Measurements from ENCODE around the gene WDFY2. TPM values are rescaled to one million over a fixed set of nuclear protein-coding genes. Genes with fewer than 3 reads are reported as not detected.

WDFY2 gene
- total and polyA plus RNA-seq, 4 donors, result 4.6 to 27.3 (median 10.9) TPM

DNA sequence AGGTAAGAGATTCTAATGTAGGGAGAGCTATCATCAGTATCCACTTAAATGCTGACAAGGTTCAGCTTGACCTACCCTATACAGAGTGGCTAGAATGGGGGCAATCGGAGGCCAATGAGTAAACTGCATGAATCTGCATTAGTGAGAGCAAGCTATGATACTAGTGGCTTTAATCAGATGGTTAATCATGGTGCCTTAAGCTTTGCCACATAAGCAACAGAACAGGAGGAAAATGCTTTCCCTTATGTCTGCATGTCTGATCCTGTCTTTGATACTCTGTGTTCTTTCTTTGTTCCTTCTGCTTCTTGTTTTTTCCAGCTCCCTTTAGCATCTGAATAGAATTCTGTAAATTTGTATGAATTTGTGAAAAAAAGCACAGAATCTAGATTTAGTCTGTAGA lies 91.1 kb downstream of the WDFY2 start:
- H3K27ac ChIP-seq (ENCODE audit: low read depth in 1 of 2, low read length in 1 of 2), result no peak overlapping the region
- no peak overlapping the region for H3K4me3 ChIP-seq
- H3K27me3 ChIP-seq (ENCODE audit: control insufficient read depth in 3 of 3, insufficient read depth in 3 of 3, low read length in 2 of 3), result no peaks in the 10 kb centered on the region
- 98 to 100% methylated on average over 1 of the region's 1 CpG for WGBS, 2 donors
- peaks cover 0 to 9% (median 0%) of the 10 kb centered on the region in 5 donors for H3K4me1 ChIP-seq (ENCODE audit: control insufficient read depth in 5 of 5, insufficient read depth in 5 of 5, low read length in 5 of 5)
- H3K9ac ChIP-seq (ENCODE audit: insufficient read depth in 1 of 2, low read length in 2 of 2), result no peak overlapping the region
- DNase-seq, result no peak
- no peaks in the 10 kb centered on the region for H3K36me3 ChIP-seq (ENCODE audit: control insufficient read depth in 4 of 4, insufficient read depth in 4 of 4, low read length in 4 of 4)
- TF ChIP-seq, protein P1, sequence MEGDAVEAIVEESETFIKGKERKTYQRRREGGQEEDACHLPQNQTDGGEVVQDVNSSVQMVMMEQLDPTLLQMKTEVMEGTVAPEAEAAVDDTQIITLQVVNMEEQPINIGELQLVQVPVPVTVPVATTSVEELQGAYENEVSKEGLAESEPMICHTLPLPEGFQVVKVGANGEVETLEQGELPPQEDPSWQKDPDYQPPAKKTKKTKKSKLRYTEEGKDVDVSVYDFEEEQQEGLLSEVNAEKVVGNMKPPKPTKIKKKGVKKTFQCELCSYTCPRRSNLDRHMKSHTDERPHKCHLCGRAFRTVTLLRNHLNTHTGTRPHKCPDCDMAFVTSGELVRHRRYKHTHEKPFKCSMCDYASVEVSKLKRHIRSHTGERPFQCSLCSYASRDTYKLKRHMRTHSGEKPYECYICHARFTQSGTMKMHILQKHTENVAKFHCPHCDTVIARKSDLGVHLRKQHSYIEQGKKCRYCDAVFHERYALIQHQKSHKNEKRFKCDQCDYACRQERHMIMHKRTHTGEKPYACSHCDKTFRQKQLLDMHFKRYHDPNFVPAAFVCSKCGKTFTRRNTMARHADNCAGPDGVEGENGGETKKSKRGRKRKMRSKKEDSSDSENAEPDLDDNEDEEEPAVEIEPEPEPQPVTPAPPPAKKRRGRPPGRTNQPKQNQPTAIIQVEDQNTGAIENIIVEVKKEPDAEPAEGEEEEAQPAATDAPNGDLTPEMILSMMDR (IDR thresholded peaks at IDR 0.05; ENCODE audit: control extremely low read depth, extremely low read depth), result no peak
- no peaks in the 10 kb centered on the region for H3K9me3 ChIP-seq (ENCODE audit: control insufficient read depth in 4 of 4, insufficient read depth in 3 of 4, low read length in 3 of 4)
- no peak for ATAC-seq (ENCODE audit: insufficient read depth, low FRiP score)

GRCh38 chr13:51675877-51676276 lies 91.6 kb downstream of the WDFY2 start:
- TF ChIP-seq, protein P1 (IDR thresholded peaks at IDR 0.05; ENCODE audit: control extremely low read depth, extremely low read depth), result no peak
- Histone ChIP-seq H3K4me3 (no peak overlapping the region), H3K36me3 (ENCODE audit: control insufficient read depth in 4 of 4, insufficient read depth in 4 of 4, low read length in 4 of 4) (no peaks in the 10 kb centered on the region), H3K9ac (ENCODE audit: insufficient read depth in 1 of 2, low read length in 2 of 2) (no peak overlapping the region), H3K9me3 (ENCODE audit: control insufficient read depth in 4 of 4, insufficient read depth in 3 of 4, low read length in 3 of 4) (no peaks in the 10 kb centered on the region), H3K4me1 (ENCODE audit: control insufficient read depth in 5 of 5, insufficient read depth in 5 of 5, low read length in 5 of 5) (peaks cover 0 to 9% (median 0%) of the 10 kb centered on the region in 5 donors), H3K27ac (ENCODE audit: low read depth in 1 of 2, low read length in 1 of 2) (no peak overlapping the region), H3K27me3 (ENCODE audit: control insufficient read depth in 3 of 3, insufficient read depth in 3 of 3, low read length in 2 of 3) (no peaks in the 10 kb centered on the region)
- no peak for ATAC-seq (ENCODE audit: insufficient read depth, low FRiP score)
- no peak for DNase-seq
- 97 to 99% methylated on average over 3 of the region's 3 CpGs for WGBS, 2 donors

GRCh38 chr13:51676739-51677138 lies 92.5 kb downstream of the WDFY2 start:
- no peak for DNase-seq
- 96 to 100% methylated on average over 3 of the region's 3 CpGs for WGBS, 2 donors
- Histone ChIP-seq H3K4me3 (no peak overlapping the region), H3K9me3 (ENCODE audit: control insufficient read depth in 4 of 4, insufficient read depth in 3 of 4, low read length in 3 of 4) (no peaks in the 10 kb centered on the region), H3K27ac (ENCODE audit: low read depth in 1 of 2, low read length in 1 of 2) (no peak overlapping the region), H3K36me3 (ENCODE audit: control insufficient read depth in 4 of 4, insufficient read depth in 4 of 4, low read length in 4 of 4) (no peaks in the 10 kb centered on the region), H3K9ac (ENCODE audit: insufficient read depth in 1 of 2, low read length in 2 of 2) (no peak overlapping the region), H3K4me1 (ENCODE audit: control insufficient read depth in 5 of 5, insufficient read depth in 5 of 5, low read length in 5 of 5) (peaks cover 0 to 9% (median 0%) of the 10 kb centered on the region in 5 donors), H3K27me3 (ENCODE audit: control insufficient read depth in 3 of 3, insufficient read depth in 3 of 3, low read length in 2 of 3) (no peaks in the 10 kb centered on the region)
- TF ChIP-seq, protein P1 (IDR thresholded peaks at IDR 0.05; ENCODE audit: control extremely low read depth, extremely low read depth), result no peak
- ATAC-seq (ENCODE audit: insufficient read depth, low FRiP score), result no peak

DNA sequence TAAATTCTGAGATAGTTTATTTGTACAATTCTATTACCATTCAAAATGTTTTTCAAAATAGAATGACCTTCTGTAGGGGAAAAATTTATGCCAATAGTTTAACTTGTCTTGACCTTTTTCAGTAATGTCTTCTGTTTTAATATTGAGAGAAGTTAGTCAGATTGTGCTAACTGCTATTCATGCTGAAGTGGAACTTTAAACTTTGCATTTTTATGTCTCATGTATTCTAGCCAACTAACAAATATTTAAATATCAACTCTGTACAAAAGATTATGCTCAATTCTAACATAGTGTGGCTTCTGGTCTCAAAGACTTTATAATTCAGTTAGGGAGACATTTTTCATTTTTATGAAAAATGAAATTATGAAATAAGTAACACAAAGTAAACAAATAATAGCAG lies 94.2 kb downstream of the WDFY2 start:
- H3K4me3 ChIP-seq, result no peak overlapping the region
- ATAC-seq (ENCODE audit: insufficient read depth, low FRiP score), result no peak
- no peaks in the 10 kb centered on the region for H3K27me3 ChIP-seq (ENCODE audit: control insufficient read depth in 3 of 3, insufficient read depth in 3 of 3, low read length in 2 of 3)

More for the DNA sequence above, 94.2 kb downstream of the WDFY2 start:
- Histone ChIP-seq H3K9ac (ENCODE audit: insufficient read depth in 1 of 2, low read length in 2 of 2) (no peak overlapping the region), H3K27ac (ENCODE audit: low read depth in 1 of 2, low read length in 1 of 2) (no peak overlapping the region), H3K36me3 (ENCODE audit: control insufficient read depth in 4 of 4, insufficient read depth in 4 of 4, low read length in 4 of 4) (no peaks in the 10 kb centered on the region), H3K4me1 (ENCODE audit: control insufficient read depth in 5 of 5, insufficient read depth in 5 of 5, low read length in 5 of 5) (peaks cover 0 to 9% (median 0%) of the 10 kb centered on the region in 5 donors), H3K9me3 (ENCODE audit: control insufficient read depth in 4 of 4, insufficient read depth in 3 of 4, low read length in 3 of 4) (no peaks in the 10 kb centered on the region)
- TF ChIP-seq, protein P1 (IDR thresholded peaks at IDR 0.05; ENCODE audit: control extremely low read depth, extremely low read depth), result no peak
- no peak for DNase-seq

All from lung (tissue), 12 donors.